Endothelial cell of umbilical vein (primary cell): ENCODE measurements around the gene CISD3. TPM values are rescaled to one million over a fixed set of nuclear protein-coding genes. Genes with fewer than 3 reads are reported as not detected.

ENCODE experiments used
- BruUV-seq: library from RNA; stranded (reverse); fragments of 400-500 nt; replicated peaks from 2 replicates; lab custom pipeline; 2021; lab: Mats Ljungman, UMichigan
- CTCF ChIA-PET: fragments of 300-600, 350-600 bp; sonication (Branson Sonifier 250); formaldehyde crosslinking; loops from one replicate; lab custom pipeline; 2021; ENCODE audit warnings: antibody characterized with exemption, inconsistent platforms; lab: Charles Lee
- POLR2A ChIA-PET: fragments of 300-600, 350-600 bp; sonication (Branson Sonifier 250); formaldehyde crosslinking; loops from one replicate; lab custom pipeline; 2021; ENCODE audit warnings: antibody characterized with exemption, inconsistent platforms; lab: Charles Lee
- DNase-seq: peaks from one replicate; pipeline ENCODE4 v3.0.0-alpha.2; 2011; ENCODE audit warnings: low read depth, low spot score
- FAIRE-seq: peaks from 2 replicates; lab custom pipeline; 2011; peaks lifted over from hg19 to GRCh38; lab: Jason Lieb, UNC
- H2AFZ ChIP-seq: 2 replicates; pipeline ENCODE4 v1.6.0; 2012; ENCODE audit warnings: low read depth, low read length, control low read depth, inconsistent platforms
- H3K27ac ChIP-seq: 2 replicates; pipeline ENCODE4 v1.5.1; 2011; ENCODE audit warnings: low read depth, mild to moderate bottlenecking, control low read depth, low read length, moderate library complexity; ENCODE audit not compliant: insufficient read depth
- H3K27me3 ChIP-seq, 2 experiments: 2 replicates each; pipeline versions ENCODE4 v1.6.0 to v1.6.1; 2011; ENCODE audit warnings: low read length in 2 of 2, mixed read lengths in 1 of 2; ENCODE audit not compliant: control insufficient read depth in 2 of 2, insufficient read depth in 2 of 2
- H3K36me3 ChIP-seq, 2 experiments: 2 replicates in 1 of 2; 3 replicates in 1 of 2; pipeline ENCODE4 v1.5.1; 2011; ENCODE audit warnings: low read length in 2 of 2, mild to moderate bottlenecking in 1 of 2, moderate library complexity in 1 of 2; ENCODE audit not compliant: control insufficient read depth in 2 of 2, insufficient read depth in 2 of 2; ENCODE audit errors: extremely low read depth in 1 of 2
- H3K4me1 ChIP-seq: 3 replicates; pipeline ENCODE4 v1.5.1; 2011; ENCODE audit warnings: mild to moderate bottlenecking, low read length; ENCODE audit not compliant: control insufficient read depth, insufficient read depth; ENCODE audit errors: extremely low read depth
- H3K4me2 ChIP-seq: 2 replicates; pipeline ENCODE4 v1.6.1; 2011; ENCODE audit warnings: low read length, control low read depth, mixed read lengths; ENCODE audit not compliant: insufficient read depth
- H3K4me3 ChIP-seq, 3 experiments: fragments of 200-600 bp in 1 of 3; sonication (generic), shearing (Covaris generic) in 1 of 3; replicated peaks in 1 of 3; 2 replicates each; pipeline ENCODE4 v1.5.1; 2011 to 2016; ENCODE audit warnings: control low read depth in 3 of 3, low read length in 3 of 3, mild to moderate bottlenecking in 2 of 3, inconsistent platforms in 1 of 3, low read depth in 1 of 3, moderate library complexity in 1 of 3; ENCODE audit not compliant: insufficient read depth in 1 of 3
- H3K79me2 ChIP-seq: 2 replicates; pipeline ENCODE4 v1.6.0; 2012; ENCODE audit warnings: low read length, inconsistent platforms; ENCODE audit not compliant: control insufficient read depth, insufficient read depth
- H3K9ac ChIP-seq: replicated peaks from 2 replicates; pipeline ENCODE3; 2011; ENCODE audit warnings: low read length, control low read depth; ENCODE audit not compliant: insufficient read depth; ENCODE audit errors: extremely low read depth
- H3K9me1 ChIP-seq: replicated peaks from 3 replicates; pipeline ENCODE4 v1.6.0; 2011; ENCODE audit warnings: mild to moderate bottlenecking, low read length; ENCODE audit not compliant: control insufficient read depth, insufficient read depth; ENCODE audit errors: extremely low read depth
- H3K9me3 ChIP-seq: replicated peaks from 2 replicates; pipeline ENCODE4 v1.5.1; 2012; ENCODE audit warnings: low read length, inconsistent platforms; ENCODE audit not compliant: control insufficient read depth, insufficient read depth
- H4K20me1 ChIP-seq: replicated peaks from 2 replicates; pipeline ENCODE3; 2011; ENCODE audit warnings: mild to moderate bottlenecking, low read length; ENCODE audit not compliant: control insufficient read depth, insufficient read depth; ENCODE audit errors: extremely low read depth
- POLR2A ChIP-seq: IDR thresholded peaks from 2 replicates; pipeline ENCODE4 v1.6.1; 2012; ENCODE audit warnings: low read depth, mild to moderate bottlenecking, control low read depth, low read length
- POLR2AphosphoS5 ChIP-seq: IDR thresholded peaks from 2 replicates; pipeline ENCODE4 v1.6.1; 2012; ENCODE audit warnings: low read depth, mild to moderate bottlenecking, control low read depth, low read length, moderate library complexity; ENCODE audit not compliant: insufficient read depth
- dilution Hi-C: fragments of 300-500 bp; cut with MboI; formaldehyde crosslinking; loops from one replicate; pipeline ENCODE4 v1.15.0; 2019; ENCODE audit warnings: low sequenced_read_pairs; ENCODE audit not compliant: extremely low pct_ligation_motif_present
- intact Hi-C: fragments of 100-400 bp; cut with micrococcal nuclease; formaldehyde crosslinking; loops from one replicate; pipeline ENCODE4 v1.10.0; 2022
- polyA plus RNA-seq, 4 experiments: library from polyadenylated mRNA; depleted of rRNA in 3 of 4; stranded (reverse) in 3 of 4; unstranded in 1 of 4; fragments of >200 nt; gene quantifications; 2 replicates each; pipeline versions ENCODE4 v1.2.1 to v1.2.3, GENCODE V29; 2011 to 2012; ENCODE audit warnings: missing spikeins in 1 of 4
- total RNA-seq: library from RNA; stranded (reverse); gene quantifications from 2 replicates; pipeline ENCODE4 v1.2.3, GENCODE V29; 2021
- TF ChIP-seq, protein P1 (sequence below), 2 donors: IDR thresholded peaks; 1 replicate in 1 of 2; 2 replicates in 1 of 2; pipeline ENCODE4 v1.5.1; 2011; ENCODE audit warnings: low read length in 2 of 2, mild to moderate bottlenecking in 2 of 2, moderate library complexity in 2 of 2, control low read depth in 1 of 2, inconsistent platforms in 1 of 2, low read depth in 1 of 2; ENCODE audit not compliant: insufficient read depth in 1 of 2; ENCODE audit errors: extremely low read depth in 1 of 2
- TF ChIP-seq, protein P2 (sequence below): IDR thresholded peaks from 2 replicates; pipeline ENCODE4 v1.6.1; 2011; ENCODE audit not compliant: insufficient read depth, insufficient read length

CISD3 gene
- total and polyA plus RNA-seq, 2 donors (not counting 3 experiments of a cell fraction or from before 2014, with no cell fraction given): 8.7 to 23.7 TPM

DNA sequence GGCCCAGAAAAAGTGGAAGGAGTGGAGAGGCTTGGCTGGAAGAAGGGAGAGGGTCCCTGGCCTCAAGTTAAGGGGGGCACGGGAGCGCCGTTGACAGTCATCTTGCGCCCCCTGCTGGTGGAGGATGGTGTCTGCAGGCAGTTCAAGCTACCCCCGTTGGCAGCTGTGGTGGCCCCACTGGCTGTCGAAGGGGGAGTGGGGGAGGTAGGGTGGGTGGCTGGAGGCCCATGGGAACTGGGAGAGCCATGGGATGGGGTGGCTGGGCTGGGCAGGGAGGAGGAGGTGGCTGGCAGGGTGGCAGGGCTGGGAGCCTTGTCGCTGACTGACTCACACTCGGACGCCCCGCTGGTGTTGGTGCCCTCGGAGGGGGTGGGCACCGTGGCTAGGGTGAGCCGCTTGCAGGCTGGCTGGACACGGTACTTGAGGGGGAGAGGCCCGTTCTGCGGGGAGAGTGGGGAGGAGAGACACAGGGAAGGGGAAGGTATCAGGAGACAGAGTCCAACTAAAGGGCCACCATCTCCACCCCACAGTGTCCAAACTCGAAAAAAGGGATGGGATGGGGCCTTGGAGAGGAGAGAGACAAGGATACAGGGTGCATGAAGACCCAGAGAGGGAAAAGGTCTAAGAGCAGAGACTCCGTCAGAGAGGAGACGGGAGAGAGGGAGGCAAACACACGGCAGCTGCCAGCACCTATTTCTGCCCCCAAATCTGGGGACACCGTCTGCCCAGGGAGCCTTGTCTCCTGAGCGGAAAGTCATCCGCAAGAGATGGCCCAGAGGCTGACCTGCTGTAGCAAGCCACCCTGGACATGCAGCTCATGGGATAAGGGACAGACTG lies 5.2 kb downstream of the CISD3 start:
- Histone ChIP-seq H3K9ac (no peak overlapping the region), H3K27me3 (no peaks in the 10 kb centered on the region), H3K79me2 (peaks cover 13% of the 10 kb centered on the region), H3K9me1 (no peaks in the 10 kb centered on the region), H2AFZ (no peak overlapping the region), H3K4me1 (peaks cover 19% of the 10 kb centered on the region), H3K9me3 (no peaks in the 10 kb centered on the region), H4K20me1 (no peaks in the 10 kb centered on the region), H3K36me3 (peaks cover 2 to 40% of the 10 kb centered on the region in 2 experiments), H3K4me2 (no peak overlapping the region), H3K4me3 (no peak overlapping the region), H3K27ac (no peak overlapping the region)
- no peak for FAIRE-seq
- DNase-seq: no peak
- POLR2A ChIA-PET: interaction anchor here (0.7 to 1.0 kb wide), 3 partner anchors 11 to 287 kb away, joined by 3 to 9 read pairs (median 4); no protein-coding TSS in a partner anchor
- intact Hi-C loops (loop anchor here (1.0 kb wide), 1 partner anchor 58 kb away; no protein-coding TSS in a partner anchor), dilution Hi-C loops (no loop called here)
- TF ChIP-seq POLR2A (peak; percentile 11), POLR2AphosphoS5 (peak; percentile 20)
- TF ChIP-seq, protein P1, sequence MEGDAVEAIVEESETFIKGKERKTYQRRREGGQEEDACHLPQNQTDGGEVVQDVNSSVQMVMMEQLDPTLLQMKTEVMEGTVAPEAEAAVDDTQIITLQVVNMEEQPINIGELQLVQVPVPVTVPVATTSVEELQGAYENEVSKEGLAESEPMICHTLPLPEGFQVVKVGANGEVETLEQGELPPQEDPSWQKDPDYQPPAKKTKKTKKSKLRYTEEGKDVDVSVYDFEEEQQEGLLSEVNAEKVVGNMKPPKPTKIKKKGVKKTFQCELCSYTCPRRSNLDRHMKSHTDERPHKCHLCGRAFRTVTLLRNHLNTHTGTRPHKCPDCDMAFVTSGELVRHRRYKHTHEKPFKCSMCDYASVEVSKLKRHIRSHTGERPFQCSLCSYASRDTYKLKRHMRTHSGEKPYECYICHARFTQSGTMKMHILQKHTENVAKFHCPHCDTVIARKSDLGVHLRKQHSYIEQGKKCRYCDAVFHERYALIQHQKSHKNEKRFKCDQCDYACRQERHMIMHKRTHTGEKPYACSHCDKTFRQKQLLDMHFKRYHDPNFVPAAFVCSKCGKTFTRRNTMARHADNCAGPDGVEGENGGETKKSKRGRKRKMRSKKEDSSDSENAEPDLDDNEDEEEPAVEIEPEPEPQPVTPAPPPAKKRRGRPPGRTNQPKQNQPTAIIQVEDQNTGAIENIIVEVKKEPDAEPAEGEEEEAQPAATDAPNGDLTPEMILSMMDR (IDR thresholded peaks at IDR 0.05; ENCODE audit: extremely low read depth in 1 of 2, insufficient read depth in 1 of 2, low read depth in 1 of 2, low read length in 2 of 2): peak; percentile 78 to 94
- TF ChIP-seq, protein P2, sequence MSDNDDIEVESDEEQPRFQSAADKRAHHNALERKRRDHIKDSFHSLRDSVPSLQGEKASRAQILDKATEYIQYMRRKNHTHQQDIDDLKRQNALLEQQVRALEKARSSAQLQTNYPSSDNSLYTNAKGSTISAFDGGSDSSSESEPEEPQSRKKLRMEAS: no peak
- TSS peak; percentile 77 for BruUV-seq
- CTCF ChIA-PET: interaction anchor here (0.6 to 5.4 kb wide), 29 partner anchors 10 to 418 kb away, joined by 3 to 138 read pairs (median 7); partner anchors contain the start of genes EPOP, MLLT6, PCGF2 and PSMB3
